ENCODE data around the gene C3. TPM values are rescaled to one million over a fixed set of nuclear protein-coding genes. Genes with fewer than 3 reads are reported as not detected.
A peak's percentile ranks its signal among the peaks of the same experiment; 100 is the strongest.

C3 gene
- total and polyA plus RNA-seq, 2 of the 13 experiments (the other 11 are each of a cell fraction or from before 2014, with no cell fraction given), result 1,455 to 6,272 TPM

- H3K9ac ChIP-seq (ENCODE audit: insufficient read depth, low read depth, low read length), result no peak overlapping the region
- POLR2A ChIA-PET, result interaction anchor here (0.7 to 1.6 kb wide), 2 partner anchors 10 to 300 kb away, joined by 4 read pairs; no protein-coding TSS in a partner anchor
- 82% methylated on average over 4 of the region's 4 CpGs for WGBS (ENCODE audit: low lambda C conversion rate)
- no peak overlapping the region for H3K27ac ChIP-seq (ENCODE audit: extremely low read length, insufficient read depth, low read length)
- intact Hi-C loops (cut with micrococcal nuclease; ENCODE audit: unreplicated experiment) (no loop called here), in situ Hi-C loops (cut with HindIII; ENCODE audit: extremely low pct_ligation_motif_present, low pct_unique_long_range_greater_than_20kb) (no loop called here)
- no peak overlapping the region for H3K4me2 ChIP-seq (ENCODE audit: low read depth, low read length)
- no peak for DNase-seq (ENCODE audit: low spot score)
- no peak for FAIRE-seq
- H3K4me1 ChIP-seq (ENCODE audit: insufficient read depth, low read length), result no peaks in the 10 kb centered on the region
- no peak for ATAC-seq
- H2AFZ ChIP-seq (ENCODE audit: low read length), result no peak overlapping the region
- H3K36me3 ChIP-seq (replicated peaks in 1 of 2; ENCODE audit: control insufficient read depth in 1 of 2, insufficient read depth in 2 of 2, low read length in 2 of 2), result peaks cover 14 to 23% of the 10 kb centered on the region in 2 experiments; a peak in 4 of 5 replicates
- no peaks in the 10 kb centered on the region for H3K9me3 ChIP-seq (ENCODE audit: low read length)
- H4K20me1 ChIP-seq (ENCODE audit: insufficient read depth, low read length), result peaks cover 27% of the 10 kb centered on the region
- CTCF ChIA-PET (ENCODE audit: low intra/inter-chr PET ratio, low total read pairs), result no interaction called here
- no peaks in the 10 kb centered on the region for H3K79me2 ChIP-seq (ENCODE audit: insufficient read depth, low read length)
- no peak overlapping the region for H3K4me3 ChIP-seq (replicated peaks in 1 of 3; ENCODE audit: insufficient read depth in 1 of 3, low read depth in 2 of 3, low read length in 3 of 3)
- BruUV-seq (replicated peaks), result no TSS peak
- no peaks in the 10 kb centered on the region; a peak in 1 of 5 replicates for H3K27me3 ChIP-seq (ENCODE audit: control insufficient read depth in 1 of 2, insufficient read depth in 2 of 2, low read length in 2 of 2)
- TF ChIP-seq TAF15 (IDR thresholded peaks at IDR 0.05; ENCODE audit: low read depth, low read length, poor library complexity, severe bottlenecking) (no peak), ZNF616 (CRISPR knock-in tag; IDR thresholded peaks at IDR 0.05; ENCODE audit: low read depth) (no peak), HNRNPUL1 (IDR thresholded peaks at IDR 0.05; ENCODE audit: low read depth, low read length) (no peak), BCL3 (CRISPR knock-in tag; IDR thresholded peaks at IDR 0.05) (no peak), MYNN (CRISPR knock-in tag; IDR thresholded peaks at IDR 0.05; ENCODE audit: low read depth) (no peak), ZNF12 (CRISPR knock-in tag; IDR thresholded peaks at IDR 0.05) (no peak), CENPT (CRISPR knock-in tag; IDR thresholded peaks at IDR 0.05; ENCODE audit: low read depth) (no peak), SIN3A (IDR thresholded peaks at IDR 0.05; ENCODE audit: borderline replicate concordance, low read depth, low read length) (no peak), RELA (CRISPR knock-in tag; IDR thresholded peaks at IDR 0.05) (no peak), ZNF691 (CRISPR knock-in tag; IDR thresholded peaks at IDR 0.05; ENCODE audit: borderline replicate concordance, low read depth) (no peak), PAF1 (CRISPR knock-in tag; IDR thresholded peaks at IDR 0.05) (0 out of 2 replicates have a peak, but pooled peaks have one; percentile 58), RBM22 (optimal IDR thresholded peaks at IDR 0.05; ENCODE audit: low read length) (peak; percentile 75), GATAD2A (CRISPR knock-in tag; IDR thresholded peaks at IDR 0.05) (no peak), ZNF276 (CRISPR knock-in tag; IDR thresholded peaks at IDR 0.05; ENCODE audit: low read depth) (no peak), FOXP1 (IDR thresholded peaks at IDR 0.05) (no peak), FOXP1 (CRISPR knock-in tag; IDR thresholded peaks at IDR 0.05) (no peak), CENPBD1 (CRISPR knock-in tag; IDR thresholded peaks at IDR 0.05; ENCODE audit: borderline replicate concordance, low read depth) (no peak), ZNF770 (CRISPR knock-in tag; IDR thresholded peaks at IDR 0.05) (no peak), E2F2 (CRISPR knock-in tag; IDR thresholded peaks at IDR 0.05; ENCODE audit: borderline replicate concordance) (no peak)
These were observed 48.5 kb downstream of the C3 start for GRCh38 chr19:6671960-6672359.
